H54 (cell line): ENCODE data around the gene ADAMTS10.
A peak's percentile ranks its signal among the peaks of the same experiment; 100 is the strongest.

ENCODE experiments used
- DNase-seq: peaks from one replicate; pipeline ENCODE4 v3.0.0; 2011; ENCODE audit warnings: low spot score, mixed read lengths; ENCODE audit not compliant: insufficient read length
- FAIRE-seq: peaks from 3 replicates; lab custom pipeline; 2011; peaks lifted over from hg19 to GRCh38; lab: Jason Lieb, UNC
- POLR2A ChIP-seq: IDR thresholded peaks from 2 replicates; pipeline ENCODE4 v1.6.1; 2011; ENCODE audit warnings: low read depth, mild to moderate bottlenecking, low read length

ADAMTS10 gene

DNA sequence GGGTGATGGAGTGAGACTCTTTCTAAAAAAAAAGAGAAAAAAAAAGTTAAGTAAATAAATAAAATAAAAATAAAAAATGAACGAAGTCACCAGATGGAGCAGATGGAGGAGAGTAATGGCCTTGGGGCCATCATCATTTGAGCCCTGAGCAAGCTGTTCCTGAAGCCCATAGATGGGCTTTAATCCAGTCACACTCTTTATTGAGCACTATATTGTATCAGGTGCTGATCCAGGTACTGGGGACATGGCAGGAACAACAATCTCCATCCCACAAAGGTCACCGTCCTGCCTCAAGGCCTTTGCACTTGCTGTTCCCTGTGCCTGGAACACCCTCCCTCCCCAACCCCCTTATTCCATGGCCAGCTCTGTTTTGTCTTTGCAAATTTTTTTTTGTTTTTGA, 3.9 kb upstream of the ADAMTS10 start:
- no peak for DNase-seq
- TF ChIP-seq POLR2A, result no peak
- no peak for FAIRE-seq

DNA sequence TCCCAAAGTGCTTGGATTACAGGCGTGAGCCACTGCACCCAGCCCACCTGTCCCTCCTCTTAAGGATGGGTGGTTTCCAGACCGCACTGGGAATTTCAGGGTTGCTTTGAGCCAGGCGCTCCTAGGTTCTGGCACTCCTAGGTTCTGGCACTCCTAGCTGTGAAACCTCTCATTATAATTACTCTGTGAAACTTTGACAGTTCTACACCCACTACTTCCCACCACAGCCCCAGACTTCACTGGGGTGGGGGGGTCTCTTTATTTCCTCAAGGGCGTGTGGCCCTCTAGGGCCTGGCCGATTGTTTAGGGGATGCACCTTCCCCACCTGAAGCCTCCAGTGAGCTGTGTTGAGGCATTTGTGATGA, 2.3 kb upstream of the ADAMTS10 start:
- TF ChIP-seq POLR2A, result no peak
- no peak for DNase-seq
- no peak for FAIRE-seq

DNA sequence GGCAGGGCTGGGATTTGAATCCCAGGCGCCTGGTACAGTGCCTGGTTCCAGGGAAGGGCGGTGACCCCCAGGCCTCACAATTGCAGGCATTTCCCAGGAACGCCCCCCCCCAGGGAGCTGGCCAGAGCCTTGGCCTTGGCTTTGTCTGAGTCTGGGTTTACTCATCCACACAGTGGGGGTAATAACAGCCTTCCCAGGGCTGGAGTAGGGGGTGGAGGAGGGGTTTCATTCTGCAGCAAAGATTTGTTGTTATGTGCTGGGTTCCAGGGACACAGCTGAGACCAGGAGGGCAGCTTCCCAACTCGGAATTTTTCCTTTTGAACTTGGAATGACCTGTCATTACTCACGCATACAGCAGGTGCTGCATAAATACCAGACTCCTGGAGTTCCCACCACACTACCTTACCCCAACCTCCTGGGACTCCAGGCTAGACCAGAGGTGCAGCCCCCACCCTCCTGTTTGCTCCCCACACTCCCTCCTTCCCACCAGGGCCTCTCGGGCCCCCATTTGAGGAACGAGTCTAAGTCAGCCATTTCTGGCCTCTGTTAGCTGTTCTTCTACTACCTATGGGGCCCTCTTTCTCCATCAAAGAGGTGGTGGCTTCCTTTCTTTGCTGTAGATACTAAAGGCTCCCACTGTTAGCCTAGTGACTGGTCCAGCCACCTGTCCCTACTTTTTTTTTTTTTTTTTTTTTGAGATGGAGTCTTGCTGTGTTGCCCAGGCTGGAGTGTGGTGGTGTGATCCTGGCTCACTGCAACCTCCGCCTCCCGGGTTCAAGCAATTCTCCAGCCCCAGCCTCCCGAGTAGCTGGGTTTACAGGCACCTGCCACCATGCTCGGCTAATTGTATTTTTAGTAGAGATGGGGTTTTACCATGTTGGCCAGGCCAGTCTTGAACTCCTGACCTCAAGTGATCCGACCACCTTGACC, 1.6 kb upstream of the ADAMTS10 start:
- no peak for TF ChIP-seq POLR2A
- DNase-seq (peak; percentile 83), FAIRE-seq (no peak)

GRCh38 chr19:8611391-8611876, 919 bp upstream of the ADAMTS10 start:
- TF ChIP-seq POLR2A, result no peak
- no peak for DNase-seq
- no peak for FAIRE-seq

- no peak for TF ChIP-seq POLR2A
- FAIRE-seq (no peak), DNase-seq (no peak)
These were observed 403 bp upstream of the ADAMTS10 start for GRCh38 chr19:8610936-8611300.

- peak; percentile 52 for DNase-seq
- peak; percentile 18; the same call in 1 of the 2 replicates for TF ChIP-seq POLR2A
- FAIRE-seq, result no peak
These were observed 1.1 kb downstream of the ADAMTS10 start for GRCh38 chr19:8609279-8610040.

DNA sequence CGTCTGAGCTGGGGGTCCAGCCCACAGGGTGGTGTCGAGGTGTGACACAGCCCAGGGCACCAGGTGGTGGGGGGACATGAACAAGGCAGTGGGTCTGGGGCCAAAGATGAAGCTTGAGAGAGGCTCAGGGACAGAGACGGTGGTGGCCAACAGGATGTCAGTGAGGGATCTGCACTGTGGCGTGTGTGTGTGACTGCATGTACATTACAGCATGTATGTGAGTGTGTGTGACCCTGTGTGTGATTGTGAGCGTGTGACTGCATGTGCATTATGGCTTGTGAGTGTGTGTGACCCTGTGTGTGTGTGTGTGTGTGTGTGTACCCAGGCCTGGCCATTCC, 1.6 kb downstream of the ADAMTS10 start:
- DNase-seq (no peak), FAIRE-seq (no peak)
- TF ChIP-seq POLR2A, result no peak

DNA sequence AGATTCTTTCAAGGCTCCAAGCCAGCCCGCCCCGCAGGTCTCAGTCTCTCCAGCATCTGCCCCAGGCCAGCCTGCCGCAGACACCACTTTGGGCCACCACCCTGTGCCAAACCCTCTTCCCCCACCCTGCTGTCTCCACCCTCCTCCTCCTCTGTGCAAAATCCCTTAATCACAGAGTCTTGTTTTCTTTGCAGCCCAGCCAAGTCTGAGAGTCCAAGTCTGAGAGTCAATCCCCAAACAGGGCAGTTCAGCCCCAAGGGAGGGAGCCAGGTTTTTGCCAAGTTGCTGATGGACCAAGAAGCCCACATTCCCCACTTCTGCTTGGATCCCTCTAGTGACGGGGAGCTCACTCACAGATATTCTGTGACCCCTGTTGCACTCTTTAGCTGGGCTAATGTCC, 3.1 kb downstream of the ADAMTS10 start:
- FAIRE-seq (no peak), DNase-seq (peak; percentile 67)
- TF ChIP-seq POLR2A, result no peak

- no peak for DNase-seq
- FAIRE-seq, result no peak
- TF ChIP-seq POLR2A, result no peak
These were observed 5.0 kb downstream of the ADAMTS10 start for GRCh38 chr19:8605514-8605913.

DNA sequence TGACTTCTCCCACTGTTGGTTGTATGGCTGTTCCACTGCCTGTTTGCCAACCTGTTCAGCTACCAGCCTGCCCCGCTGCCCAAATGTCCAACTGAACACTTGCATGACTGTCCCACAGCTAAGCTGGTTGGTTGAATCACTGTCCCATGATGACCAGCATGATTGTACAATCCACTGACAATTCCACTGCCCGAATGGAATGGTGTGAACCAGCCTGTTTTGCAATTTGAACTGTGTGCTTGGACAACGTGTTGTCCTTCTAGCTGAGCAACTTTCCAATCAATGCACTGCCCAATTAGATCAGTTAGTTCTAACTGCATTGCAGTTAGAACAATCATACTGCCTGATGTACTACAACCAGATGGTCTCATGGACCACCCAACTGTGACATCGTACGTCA, 8.7 kb downstream of the ADAMTS10 start:
- FAIRE-seq (no peak), DNase-seq (no peak)
- TF ChIP-seq POLR2A, result no peak

- TF ChIP-seq POLR2A, result no peak
- FAIRE-seq, result no peak
- DNase-seq, result no peak
These were observed 9.7 kb downstream of the ADAMTS10 start for GRCh38 chr19:8600816-8601215.

GRCh38 chr19:8600064-8600463, 10.5 kb downstream of the ADAMTS10 start:
- DNase-seq, result no peak
- no peak for FAIRE-seq
- no peak for TF ChIP-seq POLR2A

DNA sequence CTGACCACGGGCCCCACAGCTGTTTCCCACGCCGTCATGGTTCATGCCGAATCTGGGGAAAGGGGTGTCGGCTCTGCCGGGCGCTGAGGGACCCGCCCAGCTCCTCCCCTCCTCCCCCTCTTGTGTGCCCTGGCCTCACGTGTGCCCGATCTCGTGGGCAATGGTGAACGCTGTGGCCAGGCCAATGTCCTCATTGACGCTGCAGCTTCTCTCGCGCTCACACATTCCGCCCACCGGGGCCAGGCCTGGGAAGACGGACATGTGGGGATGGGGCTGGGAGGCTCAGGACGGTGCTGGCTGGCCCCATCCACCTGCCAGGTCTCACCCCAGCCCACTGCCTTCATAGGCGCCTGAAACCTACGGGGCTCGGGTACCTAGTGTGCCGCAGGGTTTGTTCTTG, 14.3 kb downstream of the ADAMTS10 start:
- no peak for TF ChIP-seq POLR2A
- no peak for FAIRE-seq
- DNase-seq, result no peak

GRCh38 chr19:8595651-8596050, 14.9 kb downstream of the ADAMTS10 start:
- no peak for FAIRE-seq
- DNase-seq, result no peak
- TF ChIP-seq POLR2A, result no peak
